Activated T-helper 1 cell treated with anti-CD3 and anti-CD28 coated beads, Interleukin-12 subunit alpha, Interleukin-12 subunit beta, Interleukin-2, Interleukin-4 antibody, amounts not matched to agents 30 ng/mL and 10 ng/mL and 1 ng/mL, durations not matched to agents 14 hours and 24 hours and 36 hours (primary cell): ENCODE measurements around the gene BTBD16. TPM values are rescaled to one million over a fixed set of nuclear protein-coding genes. Genes with fewer than 3 reads are reported as not detected.

Experiments
- DNase-seq: peaks from one replicate; pipeline ENCODE4 v3.0.0; 2021; ENCODE audit warnings: low spot score
- H3K27ac Mint-ChIP-seq: one replicate; pipeline ENCODE4 v1.8.0; 2021; ENCODE audit warnings: mild to moderate bottlenecking, mixed read lengths
- H3K27me3 Mint-ChIP-seq: one replicate; pipeline ENCODE4 v1.8.0; 2022; ENCODE audit warnings: mild to moderate bottlenecking, moderate library complexity, mixed read lengths; ENCODE audit not compliant: insufficient read depth
- H3K36me3 Mint-ChIP-seq: one replicate; pipeline ENCODE4 v1.8.0; 2021; ENCODE audit warnings: low read depth, mixed read lengths
- H3K4me1 Mint-ChIP-seq: one replicate; pipeline ENCODE4 v1.8.0; 2021; ENCODE audit warnings: low read depth, mixed read lengths
- H3K4me3 Mint-ChIP-seq: one replicate; pipeline ENCODE4 v1.8.0; 2021; ENCODE audit warnings: mild to moderate bottlenecking, moderate library complexity, mixed read lengths
- H3K9me3 Mint-ChIP-seq: one replicate; pipeline ENCODE4 v1.8.0; 2021; ENCODE audit warnings: mixed read lengths
- intact Hi-C: fragments of 100-400 bp; cut with micrococcal nuclease; formaldehyde crosslinking; loops from one replicate; pipeline ENCODE4 v1.15.1; 2024
- total RNA-seq: library from RNA; stranded (reverse); gene quantifications from 2 replicates; pipeline ENCODE4 v1.2.3, GENCODE V29; 2022

BTBD16 gene
- total RNA-seq, 1 donor from 2014 or later: not detected

GRCh38 chr10:122357685-122358084, 86.6 kb downstream of the BTBD16 start:
- Mint-ChIP-seq H3K9me3 (no peaks in the 10 kb centered on the region), H3K4me3 (no peak overlapping the region), H3K27me3 (no peaks in the 10 kb centered on the region), H3K4me1 (no peaks in the 10 kb centered on the region), H3K36me3 (no peaks in the 10 kb centered on the region), H3K27ac (no peak overlapping the region)
- DNase-seq: no peak
- intact Hi-C loops: no loop called here

- H3K4me3 Mint-ChIP-seq: no peak overlapping the region
- H3K27ac Mint-ChIP-seq: no peak overlapping the region
- no peak for DNase-seq
- no peaks in the 10 kb centered on the region for H3K9me3 Mint-ChIP-seq
- H3K4me1 Mint-ChIP-seq: no peaks in the 10 kb centered on the region
- intact Hi-C loops: no loop called here
- H3K36me3 Mint-ChIP-seq: no peaks in the 10 kb centered on the region
- peaks cover 2% of the 10 kb centered on the region for H3K27me3 Mint-ChIP-seq
Measured at GRCh38 chr10:122359621-122360020, 88.5 kb downstream of the BTBD16 start.

GRCh38 chr10:122361046-122361445, 90.0 kb downstream of the BTBD16 start:
- Mint-ChIP-seq H3K27me3 (peaks cover 4% of the 10 kb centered on the region), H3K9me3 (no peaks in the 10 kb centered on the region), H3K4me1 (no peaks in the 10 kb centered on the region), H3K27ac (no peak overlapping the region), H3K36me3 (no peaks in the 10 kb centered on the region), H3K4me3 (no peak overlapping the region)
- intact Hi-C loops: no loop called here
- no peak for DNase-seq

- Mint-ChIP-seq H3K4me3 (no peak overlapping the region), H3K27me3 (peaks cover 7% of the 10 kb centered on the region), H3K4me1 (no peaks in the 10 kb centered on the region), H3K27ac (no peak overlapping the region), H3K36me3 (no peaks in the 10 kb centered on the region), H3K9me3 (no peaks in the 10 kb centered on the region)
- no peak for DNase-seq
- intact Hi-C loops: no loop called here
Measured at GRCh38 chr10:122362031-122362592, 91.0 kb downstream of the BTBD16 start.

DNA sequence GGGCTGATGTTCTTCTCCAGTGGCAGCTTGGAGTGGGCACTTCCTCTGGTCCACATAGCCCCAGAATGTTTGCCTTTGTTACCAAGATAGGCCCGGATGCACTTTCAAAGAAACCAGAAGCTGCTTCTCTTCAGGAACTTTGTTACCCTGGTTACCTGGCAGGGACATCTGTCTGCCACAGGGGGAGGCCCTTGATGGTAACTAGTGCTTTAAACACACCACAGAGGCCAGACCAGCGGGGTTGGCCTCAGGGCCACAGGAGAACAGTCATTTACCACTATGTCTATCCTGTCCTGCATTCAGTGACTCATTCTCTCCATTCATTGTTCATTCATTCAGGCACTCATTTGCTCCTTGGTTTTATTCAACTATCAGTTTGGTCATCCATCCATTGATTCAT, 91.5 kb downstream of the BTBD16 start:
- Mint-ChIP-seq H3K36me3 (no peaks in the 10 kb centered on the region), H3K9me3 (no peaks in the 10 kb centered on the region), H3K27ac (no peak overlapping the region), H3K4me1 (no peaks in the 10 kb centered on the region), H3K4me3 (no peak overlapping the region), H3K27me3 (peaks cover 12% of the 10 kb centered on the region)
- DNase-seq: no peak
- intact Hi-C loops: no loop called here

DNA sequence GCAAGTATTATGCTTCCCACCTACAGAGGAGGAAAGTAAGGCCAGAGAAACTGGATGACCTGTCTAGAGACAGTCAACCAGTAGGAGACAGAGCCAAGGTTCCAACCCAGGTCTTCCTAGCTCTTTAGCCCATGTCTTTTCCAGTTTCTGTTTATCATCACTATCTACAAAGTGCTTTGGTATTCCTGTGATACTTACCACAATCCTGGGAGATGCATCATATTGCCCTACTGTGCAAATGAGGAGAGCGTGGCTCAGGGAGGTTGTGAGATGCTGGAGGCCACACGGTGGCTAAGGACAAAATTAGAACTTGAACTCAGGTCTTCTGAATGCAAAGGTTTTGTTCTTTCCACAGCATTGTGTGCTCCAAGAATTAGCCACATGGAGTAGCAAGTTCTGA, 92.2 kb downstream of the BTBD16 start:
- peaks cover 16% of the 10 kb centered on the region for H3K27me3 Mint-ChIP-seq
- no peak overlapping the region for H3K27ac Mint-ChIP-seq
- H3K9me3 Mint-ChIP-seq: no peaks in the 10 kb centered on the region
- intact Hi-C loops: no loop called here
- H3K4me1 Mint-ChIP-seq: no peaks in the 10 kb centered on the region
- H3K36me3 Mint-ChIP-seq: no peaks in the 10 kb centered on the region
- DNase-seq: no peak
- no peak overlapping the region for H3K4me3 Mint-ChIP-seq

- intact Hi-C loops: no loop called here
- no peak for DNase-seq
- H3K4me3 Mint-ChIP-seq: no peak overlapping the region
- no peaks in the 10 kb centered on the region for H3K36me3 Mint-ChIP-seq
- H3K4me1 Mint-ChIP-seq: no peaks in the 10 kb centered on the region
- peaks cover 18% of the 10 kb centered on the region for H3K27me3 Mint-ChIP-seq
- no peaks in the 10 kb centered on the region for H3K9me3 Mint-ChIP-seq
- no peak overlapping the region for H3K27ac Mint-ChIP-seq
Measured at GRCh38 chr10:122363722-122364463, 92.8 kb downstream of the BTBD16 start.

- Mint-ChIP-seq H3K27me3 (peaks cover 45% of the 10 kb centered on the region), H3K36me3 (no peaks in the 10 kb centered on the region), H3K9me3 (no peaks in the 10 kb centered on the region), H3K4me3 (no peak overlapping the region), H3K4me1 (peaks cover under 1% of the 10 kb centered on the region), H3K27ac (no peak overlapping the region)
- intact Hi-C loops: no loop called here
- no peak for DNase-seq
Measured at GRCh38 chr10:122368502-122369254, 97.6 kb downstream of the BTBD16 start.

- no peak overlapping the region for H3K4me3 Mint-ChIP-seq
- H3K4me1 Mint-ChIP-seq: peaks cover 15% of the 10 kb centered on the region
Measured at GRCh38 chr10:122373108-122373507, 102.0 kb downstream of the BTBD16 start.

DNA sequence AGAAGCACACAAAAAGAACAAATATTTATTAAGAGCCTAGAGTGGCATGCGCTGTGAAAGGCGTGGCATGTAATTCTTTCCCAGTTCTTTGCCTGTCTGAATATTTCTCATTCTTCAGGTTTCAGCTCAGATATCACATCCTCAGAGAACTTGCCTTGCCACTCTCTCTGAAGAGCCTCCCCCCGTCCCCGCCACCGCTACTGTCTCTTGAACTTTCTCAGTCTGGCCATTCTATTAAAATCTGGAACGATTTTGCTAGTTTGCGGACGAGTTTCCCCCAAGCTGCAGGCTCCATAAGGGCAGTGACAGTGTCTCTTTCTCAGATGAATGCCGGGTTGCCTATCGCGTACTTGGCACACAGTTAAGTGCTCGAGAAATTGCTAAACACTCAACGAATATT, 102.6 kb downstream of the BTBD16 start:
- H3K4me1 Mint-ChIP-seq: peaks cover 15% of the 10 kb centered on the region
- no peak for DNase-seq
- H3K27ac Mint-ChIP-seq: peak overlapping the region; percentile 61
- peaks cover 48% of the 10 kb centered on the region for H3K27me3 Mint-ChIP-seq
- H3K36me3 Mint-ChIP-seq: no peaks in the 10 kb centered on the region
- peak overlapping the region; percentile 71 for H3K4me3 Mint-ChIP-seq
- H3K9me3 Mint-ChIP-seq: no peaks in the 10 kb centered on the region
- intact Hi-C loops: loop anchor here (1.0 to 10.0 kb wide), 5 partner anchors 34 to 1519 kb away; partner anchors contain the start of genes ACADSB, FAM24B, IKZF5 and WDR11

More at GRCh38 chr10:122373108-122373507, 102.0 kb downstream of the BTBD16 start:
- no peaks in the 10 kb centered on the region for H3K36me3 Mint-ChIP-seq
- no peak overlapping the region for H3K27ac Mint-ChIP-seq
- DNase-seq: no peak
- intact Hi-C loops: loop anchor here (5.0 to 10.0 kb wide), 3 partner anchors 34 to 1518 kb away; partner anchors contain the start of genes ACADSB, IKZF5 and WDR11
- H3K27me3 Mint-ChIP-seq: peaks cover 47% of the 10 kb centered on the region
- H3K9me3 Mint-ChIP-seq: no peaks in the 10 kb centered on the region

DNA sequence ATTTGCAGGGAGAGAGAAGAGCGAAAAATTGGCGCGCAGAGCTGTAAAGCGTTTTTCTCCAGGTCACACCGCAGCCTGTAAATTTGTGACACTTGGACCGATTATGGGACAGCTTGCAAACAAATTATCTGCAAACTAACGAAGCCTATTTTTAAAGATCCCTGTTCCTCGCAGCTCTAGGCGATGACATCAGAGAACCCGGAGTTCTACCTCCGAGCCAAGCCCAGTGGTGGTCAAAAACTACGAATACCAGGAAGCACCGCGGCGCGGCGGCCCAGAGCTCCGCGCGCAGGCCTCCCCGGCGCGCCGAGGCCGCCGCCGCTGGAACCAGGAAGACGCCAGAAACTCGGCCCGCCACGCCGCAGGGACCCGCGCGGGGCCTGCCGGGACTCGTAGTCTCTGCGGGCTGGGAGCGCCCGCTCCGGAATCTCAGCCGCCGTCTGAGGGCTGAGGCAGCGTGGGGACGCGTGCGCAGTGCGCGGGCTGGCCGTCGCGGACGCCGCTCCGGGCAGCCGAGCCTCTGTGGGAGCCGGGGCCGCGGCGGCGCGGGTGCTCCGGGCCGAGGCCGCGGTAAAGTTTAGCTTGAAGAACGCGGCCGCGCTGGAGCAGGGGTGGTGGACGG, 103.3 kb downstream of the BTBD16 start, which contains the start of gene PLEKHA1:
PLEKHA1 (plus strand) TSS at position 472 of the 622 bp plus-strand sequence. CDS start 18,493 bp downstream, outside the sequence.
- Mint-ChIP-seq H3K27ac (peak within 1 kb of the TSS; percentile 92), H3K4me1 (peaks cover 15% of the 10 kb centered on the region), H3K4me3 (peak within 1 kb of the TSS; percentile 90), H3K9me3 (no peaks in the 10 kb centered on the region), H3K36me3 (no peaks in the 10 kb centered on the region), H3K27me3 (peaks cover 52% of the 10 kb centered on the region)
- intact Hi-C loops: loop anchor here (1.0 to 10.0 kb wide), 5 partner anchors 33 to 1520 kb away; partner anchors contain the start of genes ACADSB, FAM24B, IKZF5 and WDR11
- DNase-seq: peak; percentile 90

DNA sequence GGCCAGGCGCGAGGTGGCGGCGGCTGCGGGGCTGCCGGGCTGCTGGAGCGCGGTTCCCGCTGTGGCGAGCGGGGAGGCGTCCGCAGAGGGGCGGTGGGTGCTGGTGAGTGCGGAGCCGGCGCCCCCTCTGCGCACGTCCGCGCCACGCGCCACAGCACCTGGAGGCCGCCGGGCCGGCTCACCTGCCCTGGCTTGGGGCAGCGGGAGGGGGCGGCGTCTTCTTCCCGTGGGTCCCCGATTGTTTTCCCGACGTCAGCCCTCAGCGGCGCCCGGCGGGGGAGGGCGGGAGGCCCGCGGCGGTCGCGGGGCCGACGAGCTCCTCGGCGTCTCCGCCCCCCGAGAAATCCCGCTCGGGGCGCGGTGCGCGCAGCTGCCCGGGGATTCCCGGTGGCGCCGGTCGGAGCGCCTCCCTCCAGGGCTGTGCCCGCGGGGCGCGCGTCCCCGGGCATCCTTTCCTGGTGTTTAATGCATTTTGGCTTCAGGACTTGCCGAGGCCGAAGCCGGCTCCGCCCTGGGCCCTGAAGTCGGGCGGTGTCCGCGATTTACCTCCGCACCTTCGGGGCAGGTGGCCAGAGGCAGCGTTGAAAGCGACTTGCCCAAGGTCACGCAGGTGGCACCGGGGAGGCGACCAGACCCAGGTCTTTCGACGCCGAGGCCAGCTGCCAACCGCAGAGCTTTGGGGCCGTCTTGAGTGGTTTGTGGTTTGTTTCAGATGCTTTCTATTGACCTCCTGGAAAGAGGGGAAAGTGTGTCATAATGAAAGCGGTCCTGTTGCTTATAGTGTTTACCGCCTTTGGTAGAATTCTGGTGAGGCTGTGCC, 104.0 kb downstream of the BTBD16 start:
- peak overlapping the region; percentile 92 for H3K27ac Mint-ChIP-seq
- H3K4me3 Mint-ChIP-seq: peak overlapping the region; percentile 90
- peaks cover 15% of the 10 kb centered on the region for H3K4me1 Mint-ChIP-seq
- H3K36me3 Mint-ChIP-seq: no peaks in the 10 kb centered on the region
- intact Hi-C loops: loop anchor here (1.0 to 10.0 kb wide), 9 partner anchors 13 to 1520 kb away; partner anchors contain the start of genes ACADSB, FAM24B, IKZF5 and WDR11
- H3K27me3 Mint-ChIP-seq: peaks cover 59% of the 10 kb centered on the region
- peak; percentile 53 for DNase-seq
- H3K9me3 Mint-ChIP-seq: peaks cover under 1% of the 10 kb centered on the region
